ENCODE results near the gene CHTF18.

CHTF18 gene

DNA sequence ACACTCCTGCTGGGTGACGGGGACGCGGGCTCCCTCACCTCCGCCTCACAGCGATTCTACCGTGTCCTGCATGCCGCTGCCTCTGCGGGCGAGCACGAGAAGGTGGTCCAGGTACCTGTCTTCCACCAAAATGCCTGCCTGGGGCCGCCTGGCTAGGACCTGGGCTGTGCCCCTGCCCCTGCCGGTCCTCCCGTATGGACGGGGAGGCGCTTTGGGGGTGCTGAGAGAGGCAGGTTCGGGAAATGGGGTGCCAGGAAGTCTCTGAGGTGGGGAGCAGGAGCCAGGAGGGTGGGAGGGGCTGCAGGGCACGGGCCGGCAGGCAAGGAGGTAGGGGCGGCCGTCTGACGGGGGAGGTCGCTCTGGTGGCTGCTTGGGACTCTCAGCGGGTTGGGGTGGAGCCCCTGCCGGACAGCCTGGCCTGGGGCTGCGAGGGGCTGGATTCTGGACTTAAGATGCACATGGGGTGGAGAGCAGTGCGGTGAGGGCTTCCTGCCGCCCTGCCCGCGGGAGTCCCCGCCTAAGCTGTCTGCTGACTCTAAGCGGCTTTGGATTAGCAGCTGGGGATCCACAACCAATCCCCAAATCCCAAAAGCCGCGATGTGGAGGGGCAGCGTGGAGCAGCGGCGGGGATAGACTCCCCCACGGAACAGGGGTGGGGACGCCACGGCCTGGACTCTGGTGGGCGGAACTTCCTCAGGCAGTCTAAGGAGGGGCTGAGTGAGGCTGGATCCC is 5.8 kb downstream of the CHTF18 start:
- no peak for DNase-seq (ENCODE audit: low spot score)

DNA sequence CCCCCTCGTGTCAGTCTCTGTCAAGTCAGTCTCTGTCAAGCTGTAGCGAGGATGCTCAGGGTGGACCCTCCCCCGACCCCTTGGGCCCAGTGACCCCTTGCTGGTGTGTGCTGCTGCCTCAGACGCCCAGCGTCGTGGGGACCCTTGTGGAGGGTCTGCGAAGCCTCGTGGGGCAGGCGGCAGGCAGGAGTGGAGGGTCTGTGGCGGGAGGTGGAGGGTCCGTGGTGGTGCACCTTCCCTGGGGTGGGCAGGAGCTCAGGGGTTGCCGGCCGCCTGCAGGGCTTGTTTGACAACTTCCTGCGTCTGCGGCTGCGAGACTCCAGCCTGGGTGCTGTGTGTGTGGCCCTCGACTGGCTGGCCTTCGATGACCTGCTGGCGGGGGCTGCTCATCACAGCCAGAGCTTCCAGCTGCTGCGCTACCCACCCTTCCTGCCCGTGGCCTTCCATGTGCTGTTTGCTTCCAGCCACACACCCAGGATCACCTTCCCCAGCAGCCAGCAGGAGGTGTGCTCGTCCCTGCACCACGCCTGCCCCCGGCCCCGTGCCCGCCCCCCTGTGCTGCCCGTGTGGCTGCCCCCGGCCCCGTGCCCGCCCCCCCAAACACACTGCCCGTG is 6.5 kb downstream of the CHTF18 start:
- no peak for DNase-seq (ENCODE audit: low spot score)

DNA sequence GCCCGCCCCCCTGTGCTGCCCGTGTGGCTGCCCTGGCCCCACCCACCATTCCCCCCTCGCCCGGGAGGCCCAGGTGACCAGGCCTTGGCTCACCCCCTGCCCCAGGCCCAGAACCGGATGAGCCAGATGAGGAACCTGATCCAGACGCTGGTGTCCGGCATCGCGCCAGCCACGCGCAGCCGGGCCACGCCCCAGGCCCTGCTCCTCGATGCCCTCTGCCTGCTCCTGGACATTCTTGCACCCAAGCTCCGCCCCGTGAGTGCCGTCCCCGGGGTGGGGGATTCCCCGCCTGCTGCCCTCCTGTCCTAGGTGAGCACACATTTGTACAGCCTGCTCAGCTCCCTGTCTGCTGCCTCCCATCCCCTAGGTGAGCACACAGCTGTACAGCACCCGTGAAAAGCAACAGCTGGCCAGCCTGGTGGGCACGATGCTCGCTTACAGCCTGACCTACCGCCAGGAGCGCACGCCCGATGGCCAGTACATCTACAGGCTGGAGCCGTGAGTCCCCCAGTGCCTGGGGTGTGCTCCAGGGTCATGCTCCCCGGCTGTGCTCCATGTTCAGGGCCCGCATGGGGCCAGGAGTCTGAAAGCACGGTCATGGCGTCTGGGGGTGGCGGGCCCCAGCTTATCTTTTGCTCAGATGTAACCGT is 7.3 kb downstream of the CHTF18 start:
- no peak for DNase-seq (ENCODE audit: low spot score)

DNA sequence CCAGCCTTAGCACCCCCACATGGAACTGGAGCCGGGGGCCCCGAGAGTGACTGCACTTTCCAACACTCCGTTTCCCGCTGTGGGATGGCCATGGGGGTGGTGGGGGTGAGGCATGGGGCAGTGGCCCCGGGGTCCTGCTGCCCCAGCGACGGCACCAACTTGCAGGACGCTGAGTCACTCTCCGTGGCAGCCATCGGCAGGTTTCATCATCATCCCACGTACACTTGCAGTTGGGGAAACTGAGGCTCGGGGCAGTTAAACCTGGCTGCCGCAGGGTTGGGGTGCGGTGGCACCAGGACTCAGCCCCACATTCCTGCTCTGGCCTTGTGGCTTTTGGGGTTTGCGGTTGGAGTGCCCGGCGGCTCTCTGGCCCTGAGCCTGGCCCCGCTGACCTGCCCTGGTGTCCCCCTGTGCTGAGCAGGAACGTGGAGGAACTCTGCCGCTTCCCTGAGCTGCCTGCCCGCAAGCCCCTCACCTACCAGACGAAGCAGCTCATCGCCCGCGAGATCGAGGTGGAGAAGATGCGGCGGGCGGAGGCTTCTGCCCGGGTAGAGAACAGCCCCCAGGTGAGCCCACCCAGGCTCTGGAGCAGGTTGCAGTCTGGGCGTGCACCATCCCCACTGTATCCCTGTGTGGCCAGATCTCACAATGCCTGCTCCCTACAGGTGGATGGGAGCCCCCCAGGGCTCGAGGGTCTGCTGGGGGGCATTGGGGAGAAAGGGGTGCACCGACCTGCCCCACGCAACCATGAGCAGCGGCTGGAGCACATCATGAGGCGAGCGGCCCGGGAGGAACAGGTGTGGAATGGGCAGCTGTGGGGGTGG is 8.1 kb downstream of the CHTF18 start:
- DNase-seq (ENCODE audit: low spot score), result no peak

DNA sequence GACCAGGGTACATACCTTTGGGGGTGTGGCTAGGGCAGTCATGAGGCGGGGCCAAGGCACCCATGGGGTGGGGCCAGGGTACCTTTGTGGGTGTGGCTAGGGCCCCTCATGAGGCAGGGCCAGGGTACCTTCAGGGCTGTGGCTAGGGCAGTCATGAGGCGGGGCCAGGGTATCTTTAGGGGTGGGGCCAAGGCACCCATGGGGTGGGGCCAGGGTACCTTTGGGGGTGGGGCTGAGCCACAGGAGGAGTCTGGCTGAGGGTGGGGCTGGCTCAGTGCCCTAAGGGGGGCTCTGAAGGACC is 8.7 kb downstream of the CHTF18 start:
- DNase-seq (ENCODE audit: low spot score), result no peak

DNA sequence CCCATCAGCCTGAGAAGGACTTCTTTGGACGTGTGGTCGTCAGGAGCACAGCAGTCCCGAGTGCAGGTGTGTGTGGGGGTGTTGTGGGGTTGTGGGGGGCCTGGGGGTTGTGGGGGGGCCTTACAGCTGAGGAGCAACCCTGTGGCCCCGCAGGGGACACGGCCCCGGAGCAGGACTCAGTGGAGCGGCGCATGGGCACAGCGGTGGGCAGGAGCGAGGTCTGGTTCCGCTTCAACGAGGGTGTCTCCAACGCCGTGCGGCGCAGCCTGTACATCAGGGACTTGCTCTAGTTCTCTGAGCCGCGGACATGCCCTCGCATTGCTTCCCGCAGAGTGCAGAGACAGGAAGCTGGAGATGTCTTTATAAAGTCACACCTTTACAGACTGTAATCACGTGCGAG is 9.3 kb downstream of the CHTF18 start:
- no peak for DNase-seq (ENCODE audit: low spot score)

DNA sequence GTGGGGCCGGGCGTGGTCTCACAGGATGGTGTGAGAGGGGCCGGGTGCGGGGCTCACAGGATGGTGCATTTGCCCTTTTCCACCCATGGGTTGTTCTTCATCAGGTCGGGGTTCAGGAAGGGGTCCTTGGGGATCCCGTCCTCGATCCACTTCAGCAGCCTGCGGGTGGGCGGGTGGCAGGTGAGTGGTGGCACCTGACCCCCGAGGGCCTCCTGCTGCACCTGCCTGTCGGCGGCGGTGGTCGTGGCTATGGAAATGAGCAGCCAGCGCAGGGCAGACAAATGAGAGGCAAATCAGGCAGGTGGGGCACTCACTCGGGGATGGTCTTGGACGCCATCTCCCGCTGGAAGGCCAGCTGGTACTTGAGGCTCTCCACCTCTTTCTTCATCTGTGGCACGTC is 10.2 kb downstream of the CHTF18 start:
- DNase-seq (ENCODE audit: low spot score), result no peak

DNA sequence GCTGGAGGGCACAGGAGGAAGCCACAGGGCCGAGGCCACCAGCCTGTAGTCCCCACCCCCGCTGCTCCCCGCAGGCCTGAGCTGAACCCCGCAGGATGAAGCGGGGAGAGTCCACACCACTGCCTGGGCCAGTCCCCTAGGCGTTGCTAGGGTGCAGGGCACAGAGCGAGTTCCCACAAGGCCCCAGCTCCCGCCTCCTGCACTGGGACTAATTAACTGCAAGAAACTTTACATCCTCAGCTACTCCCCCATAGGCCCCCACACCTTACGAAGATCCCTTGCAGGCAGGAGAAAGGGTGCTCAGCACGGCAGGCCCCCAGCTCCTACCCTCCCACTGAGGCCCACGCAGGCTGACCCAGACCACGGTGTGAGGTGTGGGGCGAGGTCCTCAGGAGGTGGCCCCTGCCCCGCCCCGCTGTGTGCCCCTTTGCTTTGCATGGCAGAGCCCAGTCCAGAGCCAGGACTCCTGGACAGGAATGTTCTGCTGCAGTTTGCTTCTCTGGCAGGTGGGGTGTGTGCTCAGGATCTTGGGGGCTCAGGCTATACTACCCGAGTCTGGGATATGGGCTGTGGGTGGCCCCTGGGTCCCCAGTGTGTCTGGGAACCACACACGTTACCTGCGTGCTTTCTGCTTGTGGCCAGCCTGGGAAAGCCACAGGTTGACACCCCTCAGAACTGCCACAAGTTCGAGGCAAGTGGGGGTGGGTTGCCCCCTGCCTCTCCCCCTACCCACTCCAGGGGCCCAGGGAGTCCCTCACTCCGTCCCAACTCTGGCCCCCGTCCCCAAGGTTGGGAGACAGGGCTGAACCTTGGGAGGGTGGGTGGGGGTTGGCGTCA is 10.9 kb downstream of the CHTF18 start:
- no peak for DNase-seq (ENCODE audit: low spot score)

DNA sequence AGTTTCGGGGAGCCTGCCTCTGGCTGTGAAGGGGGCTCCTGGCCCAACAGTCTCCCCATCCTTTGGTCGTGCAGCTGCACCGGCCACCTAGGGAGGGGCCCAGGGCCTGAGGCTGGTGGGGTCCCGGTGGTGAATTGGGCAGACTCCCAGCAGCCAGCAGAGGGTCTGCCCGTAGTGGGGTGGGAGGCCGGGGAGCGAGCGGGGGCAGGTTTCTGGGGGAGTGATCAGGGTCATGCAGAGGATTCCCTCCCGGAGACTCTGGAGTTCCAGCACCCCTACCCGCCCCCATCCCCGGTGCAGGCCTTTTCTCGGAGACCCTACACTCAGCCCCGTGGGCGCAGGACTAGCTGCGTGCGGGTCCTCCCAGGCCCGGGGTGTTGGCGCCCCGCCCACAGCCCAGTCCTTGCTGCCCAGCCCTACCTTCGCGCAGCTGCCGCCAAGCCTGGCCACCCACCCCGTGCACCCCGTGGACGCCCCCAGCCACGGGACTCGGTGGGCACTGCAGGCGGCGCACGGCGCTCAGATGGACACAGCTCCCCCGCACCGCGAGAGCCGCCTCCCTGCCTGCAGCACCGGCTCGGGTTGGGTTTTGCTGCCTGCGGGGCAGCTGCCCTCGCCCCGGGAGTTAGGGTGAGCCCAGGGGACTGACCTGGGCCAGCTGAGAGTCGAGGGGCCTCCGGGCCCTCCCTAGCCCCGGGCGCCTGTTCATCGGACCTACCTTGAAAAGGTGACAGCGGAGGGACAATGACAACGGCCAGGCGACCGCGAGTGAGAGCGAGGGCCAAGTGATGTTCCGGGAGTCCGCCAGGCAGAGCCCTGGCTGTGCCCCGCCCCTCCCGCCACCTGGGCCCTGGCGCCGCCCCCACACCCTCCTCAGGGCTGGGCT is 11.8 kb downstream of the CHTF18 start, which contains the start of gene GNG13:
TSS of gene GNG13 (minus strand) at position 787 of the 886 bp plus-strand sequence. CDS start 1,657 bp downstream, outside the sequence.
- DNase-seq (ENCODE audit: low spot score), result no peak

DNA sequence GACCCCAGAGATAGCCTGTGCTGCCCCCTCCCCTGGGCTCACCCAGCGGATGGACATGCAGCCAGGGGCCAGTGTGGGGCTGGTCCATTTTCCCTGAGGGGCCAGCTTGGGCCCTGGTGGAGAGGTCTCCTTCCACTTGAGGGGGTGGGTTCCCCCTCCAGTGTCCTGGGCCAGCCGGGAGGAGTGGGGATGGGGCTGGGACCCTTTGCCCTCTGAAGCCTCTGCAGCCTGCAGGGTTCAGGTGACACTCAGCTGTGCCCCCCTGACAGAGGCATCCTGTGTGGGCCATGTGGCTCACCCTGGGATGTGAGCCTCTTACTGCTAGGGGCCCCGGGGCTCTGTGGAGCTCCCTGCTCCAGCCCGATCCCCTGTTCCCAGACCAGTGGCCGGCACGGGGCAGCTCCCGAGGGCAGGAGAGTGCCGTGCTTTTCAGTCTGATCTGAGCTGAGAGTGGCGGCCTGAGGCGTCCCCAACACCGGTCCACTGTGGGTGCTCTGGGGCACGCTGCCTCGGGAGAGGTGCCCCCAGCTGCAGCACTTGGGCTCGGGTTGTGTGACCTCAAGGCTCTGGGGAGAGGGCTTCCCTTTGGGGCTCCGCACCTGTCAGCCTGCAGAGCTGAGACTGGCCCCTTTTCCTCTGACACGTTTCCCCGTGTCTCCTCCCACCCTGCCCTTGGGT is 12.6 kb downstream of the CHTF18 start:
- DNase-seq (ENCODE audit: low spot score), result no peak

DNA sequence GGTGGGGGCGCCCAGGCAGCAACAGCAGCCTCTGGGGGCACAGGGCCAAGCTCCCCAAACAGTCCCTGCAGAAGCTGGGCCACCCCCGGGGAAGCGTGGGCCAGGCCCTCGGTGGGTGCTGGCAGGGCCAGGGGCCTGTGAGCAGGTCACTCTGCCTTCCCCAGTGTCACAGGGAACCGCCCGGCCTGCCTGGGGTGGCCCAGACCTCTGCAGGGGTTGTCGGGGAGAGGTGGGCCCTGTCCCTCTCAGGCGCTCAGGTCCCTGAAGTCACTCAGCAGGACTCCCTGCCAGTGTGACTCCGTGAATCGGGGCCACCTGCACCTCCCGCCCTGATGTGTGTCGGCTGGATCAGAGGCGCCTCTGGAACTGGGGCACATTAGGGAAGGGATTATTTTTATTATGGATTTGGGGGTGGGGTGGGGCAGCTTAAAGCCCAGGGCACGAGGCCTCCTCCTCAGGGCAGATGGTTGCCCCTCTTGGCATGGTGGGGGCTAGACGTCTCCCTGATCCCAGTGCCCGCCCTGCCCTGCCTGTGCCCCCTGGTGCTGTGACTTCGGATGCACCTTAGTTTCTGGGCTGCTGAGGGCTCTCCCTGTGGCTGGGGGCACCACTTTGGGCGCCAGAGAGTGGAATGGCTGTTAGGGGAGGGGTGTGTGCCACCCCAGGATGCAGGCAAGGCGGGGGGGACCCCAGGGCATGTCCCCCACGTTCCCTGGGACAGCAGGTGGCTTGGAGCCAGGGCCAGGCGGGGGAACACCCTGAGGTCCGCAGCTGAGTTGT is 13.4 kb downstream of the CHTF18 start:
- no peak for DNase-seq (ENCODE audit: low spot score)

DNA sequence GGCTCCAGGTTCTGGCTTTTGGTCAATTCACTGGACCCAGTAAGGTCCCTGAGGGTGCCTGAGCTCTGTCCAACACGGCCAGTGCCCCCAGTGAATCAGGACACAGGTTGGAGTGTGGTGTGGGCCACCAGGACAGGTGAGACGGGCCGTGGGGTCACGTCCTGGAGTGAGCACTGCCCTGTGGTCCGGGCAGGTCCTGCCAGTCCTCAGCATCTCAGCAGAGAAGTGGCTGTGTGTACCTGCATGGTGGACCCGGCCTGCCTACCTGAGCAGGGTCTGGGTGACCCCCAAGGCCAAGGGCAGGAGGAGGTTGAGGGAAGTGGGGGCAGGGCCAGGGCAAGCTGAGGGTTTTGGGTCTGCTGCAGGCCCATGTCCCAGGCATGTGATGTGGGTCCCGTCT is 14.0 kb downstream of the CHTF18 start:
- no peak for DNase-seq (ENCODE audit: low spot score)

DNA sequence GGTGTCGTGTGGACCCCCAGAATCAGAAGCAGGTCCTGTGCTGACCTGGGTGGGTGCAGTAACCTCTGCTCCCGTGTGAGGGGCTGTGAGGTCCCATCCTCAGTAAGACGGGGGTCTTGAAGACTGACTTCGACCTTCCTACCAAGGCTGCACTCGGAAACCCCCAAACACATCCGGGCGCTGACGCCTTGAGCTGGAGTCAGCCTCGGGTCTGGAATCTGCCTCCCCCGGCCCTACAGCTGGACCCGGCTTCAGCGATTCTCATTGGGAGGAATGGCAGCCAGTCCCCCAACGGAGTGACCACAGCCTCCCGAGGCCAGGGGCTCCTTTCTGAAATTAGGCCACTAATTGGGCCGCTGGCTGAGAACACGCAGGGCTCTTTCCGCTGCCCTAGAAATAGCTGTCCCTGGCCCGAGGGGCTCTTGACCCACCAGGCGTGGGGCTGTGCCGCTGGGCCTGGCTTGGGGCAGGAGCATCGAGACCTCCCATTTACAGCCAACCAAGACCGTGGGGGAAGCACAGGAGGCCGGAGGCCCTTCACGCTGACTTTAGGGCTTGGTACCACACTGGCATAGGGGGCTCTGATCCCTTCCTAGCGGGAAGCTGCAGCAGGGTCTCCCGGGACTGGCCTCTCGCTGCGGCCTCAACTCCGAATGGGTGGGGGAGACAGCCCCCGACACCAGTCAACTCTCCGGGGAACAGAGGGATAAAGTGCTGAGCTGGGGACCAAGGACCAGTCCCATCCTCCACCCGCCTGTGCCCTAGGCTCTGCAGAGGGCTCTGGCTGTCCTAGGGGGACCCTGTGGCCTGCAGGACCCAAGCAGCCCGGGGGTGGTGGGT is 14.7 kb downstream of the CHTF18 start:
- DNase-seq (ENCODE audit: low spot score), result no peak

DNA sequence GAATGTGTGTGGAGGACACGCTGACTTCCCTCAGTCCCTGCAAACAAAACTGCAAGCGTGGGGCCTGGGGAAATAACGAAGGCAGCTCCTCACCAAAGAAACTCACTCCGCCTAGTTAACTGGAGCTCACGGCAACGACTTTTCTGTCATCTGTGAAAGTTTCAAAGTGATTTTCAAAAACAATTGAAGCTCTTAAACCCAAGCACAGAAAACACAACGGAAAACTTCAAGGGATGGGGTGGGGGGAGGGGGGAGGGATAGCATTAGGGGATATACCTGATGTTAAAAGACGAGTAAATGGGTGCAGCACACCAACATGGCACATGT is 15.3 kb downstream of the CHTF18 start:
- DNase-seq (ENCODE audit: low spot score), result no peak

DNA sequence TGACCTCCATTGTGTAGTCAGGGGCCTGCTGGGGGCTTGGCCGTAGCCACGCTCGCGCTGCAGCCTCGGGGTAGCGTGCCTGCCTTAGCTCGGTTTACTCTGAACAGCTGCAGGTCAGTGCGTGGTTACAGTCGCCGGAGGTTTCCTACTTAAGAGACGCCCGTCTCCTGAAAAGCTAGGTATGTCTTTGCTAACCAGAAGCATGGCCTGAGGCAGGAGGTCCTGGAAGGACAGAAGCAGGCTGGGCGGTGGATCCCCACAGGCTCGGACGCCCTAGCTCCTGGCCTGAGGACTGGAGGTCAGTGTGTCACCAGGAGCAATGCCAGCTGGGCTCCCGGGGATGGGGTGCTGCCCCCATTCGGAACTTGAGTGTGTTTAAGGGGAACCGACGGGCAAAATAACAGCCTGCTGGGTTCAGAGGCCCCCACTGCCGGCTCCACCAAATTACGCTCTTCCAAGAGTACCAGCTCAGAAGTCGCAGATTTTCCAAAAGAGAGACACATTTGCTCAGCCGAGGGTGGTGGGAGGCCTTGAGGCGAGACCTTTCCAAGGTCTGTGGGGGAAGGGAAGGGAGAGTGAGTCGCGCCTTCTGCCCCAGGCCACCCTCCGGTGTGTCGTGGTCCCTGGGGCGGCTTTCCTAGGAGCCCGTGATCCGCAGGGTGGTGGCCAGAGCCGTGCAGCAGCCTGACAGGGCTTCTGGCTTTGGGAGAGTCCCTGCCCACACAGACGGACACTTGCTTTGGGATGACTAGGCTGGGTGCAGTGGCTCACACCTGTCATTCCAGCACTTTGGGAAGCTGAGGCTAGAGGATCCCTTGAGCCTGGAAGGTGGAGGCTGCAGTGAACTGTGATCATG is 16.0 kb downstream of the CHTF18 start:
- DNase-seq (ENCODE audit: low spot score), result no peak

DNA sequence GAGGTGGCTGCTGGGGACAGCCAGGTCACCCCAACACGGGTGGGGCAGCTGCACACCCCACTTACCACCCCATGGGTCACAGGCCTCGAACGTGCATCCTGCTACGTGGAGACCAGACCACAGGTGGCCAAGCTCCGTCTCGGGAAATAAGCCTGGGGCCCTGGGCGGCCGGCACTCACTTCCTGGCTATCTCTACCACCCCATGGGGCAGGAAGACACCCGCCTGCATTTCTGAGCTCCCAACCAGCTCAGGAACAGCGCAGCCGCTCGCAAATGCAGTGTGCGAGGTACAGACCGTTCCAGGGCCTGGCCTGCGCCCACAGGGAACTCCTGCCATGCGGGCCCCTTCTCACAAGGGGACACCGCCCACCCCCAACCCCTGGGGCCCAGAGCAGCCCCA is 17.1 kb downstream of the CHTF18 start:
- no peak for DNase-seq (ENCODE audit: low spot score)

DNA sequence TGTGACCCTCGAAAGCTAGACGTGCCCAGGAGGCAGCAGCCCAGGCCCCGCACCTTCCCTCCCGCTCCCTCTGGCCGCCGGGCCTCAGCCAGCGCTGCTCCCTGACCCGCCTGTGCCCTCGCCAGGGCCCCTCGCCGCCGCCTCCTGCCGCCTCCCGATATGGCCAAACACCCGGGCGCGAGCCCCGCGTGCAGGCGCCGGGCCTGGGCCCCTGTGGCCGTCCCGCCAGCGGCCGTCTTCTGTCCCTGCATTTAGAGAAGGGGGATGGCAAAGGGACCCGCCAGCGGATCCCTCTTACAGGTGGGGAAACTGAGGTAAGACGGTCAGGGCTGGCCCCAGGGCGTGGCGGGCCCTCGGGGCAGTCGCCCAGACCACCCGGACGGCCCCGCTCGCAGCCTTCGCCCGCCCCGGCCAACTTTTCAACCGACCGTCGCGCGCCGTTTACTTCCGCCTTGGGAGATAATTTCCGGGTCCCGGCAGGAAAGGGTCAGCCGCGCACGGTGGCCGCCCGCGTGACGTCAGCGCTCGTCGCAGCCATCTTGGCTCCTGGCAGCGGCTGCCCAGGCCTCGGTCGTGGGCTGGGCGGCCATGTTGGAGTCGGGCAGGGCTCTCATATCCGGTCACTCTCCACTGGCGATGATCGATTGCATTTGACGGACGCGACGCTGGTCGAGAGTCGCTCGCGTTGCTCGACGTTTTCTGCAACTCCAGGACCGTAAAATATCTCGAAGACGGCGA is 19.1 kb downstream of the CHTF18 start:
- peak; percentile 82 for DNase-seq (ENCODE audit: low spot score)

Data from CD4-positive, alpha-beta T cell treated with Interleukin-2 at 100 ng/mL for 4 hours (primary cell).